Loucy (cell line): ENCODE data around the gene JAG1.

Experiments used
- EZH2phosphoT487 ChIP-seq: fragments of 200-600 bp; IDR thresholded peaks from 2 replicates; pipeline ENCODE4 v1.6.1; 2018; ENCODE audit warnings: antibody characterized with exemption, mild to moderate bottlenecking, moderate library complexity, borderline replicate concordance
- TF ChIP-seq, protein P1 (sequence below): fragments of 200-600 bp; sonication (generic); conservative IDR thresholded peaks from 2 replicates; pipeline ENCODE4 v1.5.1; 2014; ENCODE audit warnings: mild to moderate bottlenecking, antibody characterized with exemption, low read length

DNA sequence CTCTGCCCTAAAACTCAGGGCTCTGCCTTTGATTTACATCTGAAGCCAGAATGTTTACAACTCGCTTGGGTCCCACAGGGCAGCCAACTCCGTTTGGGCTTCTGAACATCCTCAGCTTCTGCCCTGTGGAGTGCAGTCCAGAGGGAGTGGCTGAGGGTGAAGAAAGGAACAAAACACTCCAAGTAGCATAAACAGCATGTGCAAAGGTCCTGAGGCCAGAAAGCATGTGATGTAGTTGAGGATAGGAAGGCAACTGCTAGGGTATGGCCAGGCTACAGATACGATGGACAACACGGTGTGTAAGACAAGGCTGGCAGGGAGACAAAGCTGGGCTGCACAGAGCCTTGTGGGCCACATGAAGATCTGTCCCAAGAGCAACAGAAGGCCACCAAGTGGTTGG lies 12.5 kb downstream of the JAG1 start:
- TF ChIP-seq, protein P1, sequence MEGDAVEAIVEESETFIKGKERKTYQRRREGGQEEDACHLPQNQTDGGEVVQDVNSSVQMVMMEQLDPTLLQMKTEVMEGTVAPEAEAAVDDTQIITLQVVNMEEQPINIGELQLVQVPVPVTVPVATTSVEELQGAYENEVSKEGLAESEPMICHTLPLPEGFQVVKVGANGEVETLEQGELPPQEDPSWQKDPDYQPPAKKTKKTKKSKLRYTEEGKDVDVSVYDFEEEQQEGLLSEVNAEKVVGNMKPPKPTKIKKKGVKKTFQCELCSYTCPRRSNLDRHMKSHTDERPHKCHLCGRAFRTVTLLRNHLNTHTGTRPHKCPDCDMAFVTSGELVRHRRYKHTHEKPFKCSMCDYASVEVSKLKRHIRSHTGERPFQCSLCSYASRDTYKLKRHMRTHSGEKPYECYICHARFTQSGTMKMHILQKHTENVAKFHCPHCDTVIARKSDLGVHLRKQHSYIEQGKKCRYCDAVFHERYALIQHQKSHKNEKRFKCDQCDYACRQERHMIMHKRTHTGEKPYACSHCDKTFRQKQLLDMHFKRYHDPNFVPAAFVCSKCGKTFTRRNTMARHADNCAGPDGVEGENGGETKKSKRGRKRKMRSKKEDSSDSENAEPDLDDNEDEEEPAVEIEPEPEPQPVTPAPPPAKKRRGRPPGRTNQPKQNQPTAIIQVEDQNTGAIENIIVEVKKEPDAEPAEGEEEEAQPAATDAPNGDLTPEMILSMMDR: no peak
- no peak for TF ChIP-seq EZH2phosphoT487
